ENCODE data around the gene MPHOSPH8. TPM values are rescaled to one million over a fixed set of nuclear protein-coding genes. Genes with fewer than 3 reads are reported as not detected.

The MPHOSPH8 gene
- total and polyA plus RNA-seq, 10 donors = 16.6 to 59.6 (median 42.2) TPM

DNA sequence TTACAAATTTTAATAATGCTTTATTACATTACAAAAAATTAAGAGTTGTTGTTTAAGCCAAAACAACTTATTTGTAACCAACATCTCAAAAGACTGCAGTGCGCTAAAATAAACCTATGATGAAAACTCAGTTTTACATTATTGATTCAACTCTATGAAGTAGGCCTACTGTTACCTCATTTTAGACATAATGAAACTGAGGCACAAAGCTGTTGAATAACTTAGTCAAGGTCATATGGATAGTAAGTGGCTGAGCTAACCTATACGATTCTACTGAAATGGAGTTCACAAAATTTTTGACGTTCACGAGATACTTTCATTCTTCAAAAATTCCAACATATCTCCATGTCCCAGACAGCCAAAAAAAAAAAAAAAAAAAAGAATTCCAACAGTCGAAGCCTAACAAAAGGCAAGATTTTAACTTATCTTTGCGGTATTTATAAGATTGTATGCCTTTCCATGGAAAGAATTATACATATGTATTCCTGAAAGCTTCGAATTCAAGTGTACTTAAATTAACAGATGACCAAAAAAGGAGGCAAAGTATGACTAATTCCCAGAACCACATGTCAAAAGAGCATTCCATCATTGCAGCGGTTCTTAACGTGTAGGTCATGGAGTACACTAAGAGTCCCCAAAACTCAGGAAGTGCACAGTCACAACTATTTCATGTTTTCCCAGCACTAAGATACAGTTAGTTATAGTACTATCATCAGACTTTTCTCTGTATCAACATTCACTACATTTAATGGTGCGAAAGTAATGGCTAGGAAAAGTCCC lies 79.9 kb downstream of the MPHOSPH8 start:
- Histone ChIP-seq H3K4me3 (no peak overlapping the region), H3K27ac (no peak overlapping the region), H3K9me3 (no peaks in the 10 kb centered on the region), H3K27me3 (replicated peaks in 1 of 7) (no peaks in the 10 kb centered on the region), H3K4me1 (peaks cover 0 to 6% (median 0%) of the 10 kb centered on the region in 6 donors), H3K36me3 (peaks cover 0 to 40% (median 0%) of the 10 kb centered on the region in 6 donors)
- 61 to 69% (median 66%) methylated on average over 10 of the region's 10 CpGs for WGBS, 5 donors
- no peak for DNase-seq
- intact Hi-C loops (cut with DNase I; ENCODE audit: low total_unique reads) = no loop called here
- TF ChIP-seq CTCF (IDR thresholded peaks at IDR 0.05 in 8 of 11, conservative IDR thresholded peaks at IDR 0.05 in 3 of 11) (no peak), POLR2AphosphoS5 (IDR thresholded peaks at IDR 0.05) (no peak), POLR2A (IDR thresholded peaks at IDR 0.05) (no peak)

DNA sequence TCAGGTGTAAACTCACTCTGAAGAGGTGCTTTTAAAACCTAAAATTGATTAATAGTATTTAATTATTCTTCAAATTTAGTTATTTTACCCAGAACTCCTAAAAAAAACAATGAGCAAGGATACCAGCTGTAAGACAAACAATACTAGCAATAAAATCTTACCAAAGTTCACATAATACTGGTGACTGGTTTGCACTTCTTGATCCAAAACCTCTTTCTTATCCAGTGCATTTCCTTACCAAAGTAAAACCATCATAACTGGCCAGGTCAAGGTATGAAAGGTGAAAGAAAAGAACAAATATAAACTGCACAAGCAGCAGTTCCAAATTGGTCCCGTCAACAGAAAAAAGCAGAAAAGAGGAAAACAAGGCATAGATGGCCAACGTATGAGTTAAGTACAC lies 86.6 kb downstream of the MPHOSPH8 start:
- 88 to 97% (median 95%) methylated on average over 2 of the region's 2 CpGs for WGBS, 5 donors
- Histone ChIP-seq H3K4me1 (no peaks in the 10 kb centered on the region), H3K36me3 (peaks cover 0 to 71% (median 7%) of the 10 kb centered on the region in 6 donors), H3K9me3 (no peaks in the 10 kb centered on the region), H3K27ac (no peak overlapping the region), H3K4me3 (no peak overlapping the region), H3K27me3 (replicated peaks in 1 of 7) (no peaks in the 10 kb centered on the region)
- no peak for DNase-seq
- TF ChIP-seq POLR2AphosphoS5 (IDR thresholded peaks at IDR 0.05) (no peak), POLR2A (IDR thresholded peaks at IDR 0.05) (no peak), CTCF (IDR thresholded peaks at IDR 0.05 in 8 of 11, conservative IDR thresholded peaks at IDR 0.05 in 3 of 11) (no peak)
- intact Hi-C loops (cut with DNase I; ENCODE audit: low total_unique reads) = no loop called here

Other genes with a start within 250 kb of the MPHOSPH8 start
- 1 to 10 TPM in 1 of 7 donors, under 1 TPM in 4, not detected in 2; 0.23 to 1.4 (median 0.30) TPM for gene TPTE2, start 72.1 kb upstream of the MPHOSPH8 start, total RNA-seq
- under 1 TPM; 0.17 to 0.26 (median 0.23) TPM for gene TPTE2, start 72.1 kb upstream of the MPHOSPH8 start, polyA plus RNA-seq
- gene PSPC1, start 149.3 kb downstream of the MPHOSPH8 start, total RNA-seq = 10 to 100 TPM; 52.9 to 79.8 (median 64.5) TPM
- gene PSPC1, start 149.3 kb downstream of the MPHOSPH8 start, polyA plus RNA-seq = 10 to 100 TPM; 32.7 to 52.5 (median 39.5) TPM
- 10 to 100 TPM; 13.2 to 24.4 (median 18.8) TPM for gene ZMYM5, start 230.0 kb downstream of the MPHOSPH8 start, total RNA-seq
- 1 to 10 TPM; 5.7 to 7.4 (median 6.6) TPM for gene ZMYM5, start 230.0 kb downstream of the MPHOSPH8 start, polyA plus RNA-seq

All from spleen (tissue), 11 donors.